ENCODE measurements around the gene CRYGC. TPM values are rescaled to one million over a fixed set of nuclear protein-coding genes. Genes with fewer than 3 reads are reported as not detected.
"Not testable (repeated sequence)": the region's sequence is repeated elsewhere in the genome, so short reads cannot be mapped to it uniquely, and the experiment has no call there.

The CRYGC gene
- total and polyA plus RNA-seq, 3 experiments from 2014 or later, result not detected

DNA sequence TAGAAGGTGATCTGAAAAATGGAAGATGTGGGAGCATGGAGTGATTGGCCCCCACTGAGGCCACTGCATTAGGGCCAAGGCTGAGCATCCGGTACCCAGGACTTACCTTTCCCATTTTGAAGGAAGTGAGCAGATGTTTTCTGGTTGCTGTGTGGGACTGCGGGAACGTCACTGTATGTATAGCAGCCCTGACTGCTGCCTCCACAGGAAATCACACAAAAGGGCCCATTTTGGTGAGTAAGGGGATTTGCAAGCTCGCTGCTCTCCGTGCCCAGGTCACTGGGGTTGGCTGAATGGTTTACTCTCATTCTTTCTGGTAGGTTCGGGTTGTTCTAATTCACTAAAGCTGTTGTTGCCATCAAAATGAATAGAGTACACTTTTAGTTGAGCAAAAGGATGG is 16.4 kb upstream of the CRYGC start, which contains the start of gene CRYGB:
TSS of gene CRYGB (minus strand) at position 153 of the 400 bp plus-strand sequence. CDS start at position 115, 38 bp downstream.
- H3K27ac ChIP-seq (ENCODE audit: low read depth, low read length), result no peak within 1 kb of the TSS
- no peak within 1 kb of the TSS for H3K4me3 ChIP-seq (ENCODE audit: low read length)
- CTCF ChIA-PET, result no interaction called here
- Mint-ChIP-seq H3K36me3 (no peaks in the 10 kb centered on the region), H3K27ac (no peak within 1 kb of the TSS), H3K4me1 (no peaks in the 10 kb centered on the region), H3K27me3 (peaks cover 5 to 7% of the 10 kb centered on the region in 2 donors), H3K4me3 (no peak within 1 kb of the TSS), H3K9me3 (peaks cover 0 to 8% (median 4%) of the 10 kb centered on the region in 5 donors)
- H3K9me3 ChIP-seq (ENCODE audit: low read length), result no peaks in the 10 kb centered on the region
- H3K4me1 ChIP-seq (ENCODE audit: insufficient read depth, low read length), result no peaks in the 10 kb centered on the region
- H3K27me3 ChIP-seq (ENCODE audit: insufficient read depth, low read length, poor library complexity, severe bottlenecking), result no peaks in the 10 kb centered on the region
- H3K36me3 ChIP-seq (ENCODE audit: insufficient read depth, low read length), result no peaks in the 10 kb centered on the region
- POLR2A ChIA-PET, result no interaction called here
- DNase-seq, result no peak

DNA sequence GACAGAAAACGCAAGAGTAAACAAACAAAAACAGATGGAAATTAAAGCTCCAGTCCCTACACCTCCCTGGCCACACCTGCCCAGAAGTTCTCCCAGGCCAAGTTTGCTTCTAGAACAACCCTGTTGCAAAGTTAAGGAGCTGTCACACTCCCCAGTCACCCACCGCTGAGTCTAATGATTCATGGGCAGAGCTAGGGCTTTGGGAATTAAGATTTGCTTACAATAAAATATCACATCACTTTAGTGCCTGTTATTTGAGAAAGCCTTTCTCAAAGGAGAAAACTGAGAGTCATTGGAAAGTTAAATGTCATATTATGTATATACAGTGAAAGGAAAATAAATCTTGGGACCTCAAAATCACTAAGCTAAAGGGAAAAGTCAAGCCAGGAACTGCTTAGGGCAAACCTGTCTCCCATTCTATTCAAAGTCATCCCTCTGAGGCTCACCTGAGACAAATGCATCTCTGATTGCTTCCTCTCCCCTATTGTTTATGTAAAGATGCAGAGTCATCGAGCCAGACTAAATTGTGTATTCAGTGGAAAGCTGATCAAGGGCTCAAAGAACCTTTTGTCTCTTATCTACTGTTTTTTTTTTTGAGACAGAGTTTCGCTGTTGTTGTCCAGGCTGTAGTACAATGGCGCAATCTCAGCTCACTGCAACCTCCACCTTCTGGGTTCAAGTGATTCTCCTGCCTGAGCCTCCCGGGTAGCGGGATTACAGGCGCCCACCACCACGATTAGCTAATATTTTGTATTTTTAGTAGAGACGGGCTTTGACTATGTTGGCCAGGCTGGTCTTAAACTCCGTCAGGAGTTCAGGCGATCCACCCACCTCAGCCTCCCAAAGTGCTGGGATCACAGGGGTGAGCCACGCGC is 13.5 kb upstream of the CRYGC start:
- no peaks in the 10 kb centered on the region for H3K9me3 ChIP-seq (ENCODE audit: low read length)
- POLR2A ChIA-PET, result no interaction called here
- CTCF ChIA-PET, result no interaction called here

DNA sequence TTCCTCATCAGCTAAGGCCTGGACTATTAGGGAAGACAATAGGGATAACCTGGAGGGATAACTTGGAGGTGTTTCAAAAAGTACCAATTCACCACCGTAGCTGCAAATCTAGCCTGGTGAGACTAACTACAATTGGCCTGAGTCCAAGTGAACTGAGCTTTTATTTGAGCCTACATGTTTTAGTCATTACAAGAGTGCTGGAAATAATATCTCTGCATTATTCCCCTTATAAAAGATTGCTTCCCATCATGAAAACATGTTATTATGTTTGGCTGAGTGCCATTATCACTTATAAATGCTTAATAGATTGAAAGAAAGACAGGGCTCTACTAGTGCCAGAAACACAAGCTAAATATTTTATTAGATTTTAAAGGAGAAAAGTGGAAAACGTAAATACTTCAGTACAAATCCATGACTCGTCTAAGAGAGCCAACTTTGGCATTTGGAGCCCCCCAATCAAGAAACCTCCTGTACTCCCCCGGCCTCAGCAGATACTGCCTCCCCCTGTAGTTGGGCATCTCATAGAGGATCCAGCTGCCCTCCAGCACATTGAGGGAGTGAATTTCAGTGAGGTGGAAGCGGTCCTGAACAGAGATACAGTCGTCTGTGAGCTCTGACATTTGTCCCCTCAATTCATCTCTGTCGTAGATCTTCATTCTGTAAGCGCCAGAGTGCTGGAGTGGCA is 12.8 kb upstream of the CRYGC start:
- no peaks in the 10 kb centered on the region for H3K4me1 ChIP-seq (ENCODE audit: insufficient read depth, low read length)
- no peak overlapping the region for H3K27ac ChIP-seq (ENCODE audit: low read depth, low read length)
- H3K36me3 Mint-ChIP-seq, result peaks cover 0 to 4% (median 0%) of the 10 kb centered on the region in 3 donors
- peaks cover 1 to 7% of the 10 kb centered on the region in 2 donors for H3K27me3 Mint-ChIP-seq
- no peak for DNase-seq
- H3K4me3 ChIP-seq (ENCODE audit: low read length), result no peak overlapping the region
- H3K9me3 ChIP-seq (ENCODE audit: low read length), result no peaks in the 10 kb centered on the region
- H3K9me3 Mint-ChIP-seq, result peaks cover 0 to 6% (median 0%) of the 10 kb centered on the region in 5 donors
- H3K27ac Mint-ChIP-seq, result no peak overlapping the region
- ChIA-PET POLR2A (no interaction called here), CTCF (no interaction called here)
- H3K36me3 ChIP-seq (ENCODE audit: insufficient read depth, low read length), result no peaks in the 10 kb centered on the region
- no peaks in the 10 kb centered on the region for H3K4me1 Mint-ChIP-seq
- H3K27me3 ChIP-seq (ENCODE audit: insufficient read depth, low read length, poor library complexity, severe bottlenecking), result no peaks in the 10 kb centered on the region
- H3K4me3 Mint-ChIP-seq, result no peak overlapping the region

More for the DNA sequence above, 13.5 kb upstream of the CRYGC start:
- peaks cover 0 to 1% (median 0%) of the 10 kb centered on the region in 3 donors for H3K36me3 Mint-ChIP-seq
- no peak for DNase-seq
- no peak overlapping the region for H3K4me3 Mint-ChIP-seq
- Histone ChIP-seq H3K36me3 (ENCODE audit: insufficient read depth, low read length) (no peaks in the 10 kb centered on the region), H3K4me1 (ENCODE audit: insufficient read depth, low read length) (no peaks in the 10 kb centered on the region), H3K27ac (ENCODE audit: low read depth, low read length) (no peak overlapping the region), H3K27me3 (ENCODE audit: insufficient read depth, low read length, poor library complexity, severe bottlenecking) (no peaks in the 10 kb centered on the region), H3K4me3 (ENCODE audit: low read length) (no peak overlapping the region)
- H3K9me3 Mint-ChIP-seq, result peaks cover 0 to 3% (median 0%) of the 10 kb centered on the region in 5 donors
- no peak overlapping the region for H3K27ac Mint-ChIP-seq
- no peaks in the 10 kb centered on the region for H3K4me1 Mint-ChIP-seq
- H3K27me3 Mint-ChIP-seq, result peaks cover 0 to 7% of the 10 kb centered on the region in 2 donors

DNA sequence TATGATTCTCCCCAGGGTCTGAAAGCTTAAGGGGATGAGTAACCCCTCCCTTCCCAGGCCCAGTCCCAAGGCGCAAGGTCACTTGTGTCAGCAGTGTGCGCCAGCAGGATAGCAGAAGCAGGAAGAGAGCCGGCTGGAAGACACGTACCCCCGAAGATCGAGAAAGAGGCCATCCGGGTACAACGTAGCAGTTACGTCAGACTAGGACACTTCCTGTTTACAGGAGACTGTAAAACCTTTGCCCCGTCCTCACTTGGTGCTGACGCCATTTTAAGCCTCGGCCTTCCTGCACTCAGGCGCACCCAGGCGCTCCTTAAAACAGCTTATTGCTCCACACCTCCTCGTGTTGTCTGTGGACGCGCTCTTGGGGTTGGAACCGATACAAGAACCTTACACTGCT is 9.8 kb upstream of the CRYGC start:
- Mint-ChIP-seq H3K27ac (no peak overlapping the region), H3K4me1 (peaks cover 6 to 11% (median 8%) of the 10 kb centered on the region in 3 donors), H3K36me3 (peaks cover 0 to 4% (median 0%) of the 10 kb centered on the region in 3 donors), H3K9me3 (peaks cover 0 to 6% (median 0%) of the 10 kb centered on the region in 5 donors), H3K4me3 (no peak overlapping the region), H3K27me3 (peaks cover 0 to 4% of the 10 kb centered on the region in 2 donors)
- DNase-seq, result no peak
- ChIA-PET POLR2A (no interaction called here), CTCF (no interaction called here)
- no peaks in the 10 kb centered on the region for H3K27me3 ChIP-seq (ENCODE audit: insufficient read depth, low read length, poor library complexity, severe bottlenecking)
- no peak overlapping the region for H3K4me3 ChIP-seq (ENCODE audit: low read length)
- no peaks in the 10 kb centered on the region for H3K9me3 ChIP-seq (ENCODE audit: low read length)
- H3K27ac ChIP-seq (ENCODE audit: low read depth, low read length), result no peak overlapping the region
- H3K4me1 ChIP-seq (ENCODE audit: insufficient read depth, low read length), result peaks cover 7% of the 10 kb centered on the region
- no peaks in the 10 kb centered on the region for H3K36me3 ChIP-seq (ENCODE audit: insufficient read depth, low read length)

DNA sequence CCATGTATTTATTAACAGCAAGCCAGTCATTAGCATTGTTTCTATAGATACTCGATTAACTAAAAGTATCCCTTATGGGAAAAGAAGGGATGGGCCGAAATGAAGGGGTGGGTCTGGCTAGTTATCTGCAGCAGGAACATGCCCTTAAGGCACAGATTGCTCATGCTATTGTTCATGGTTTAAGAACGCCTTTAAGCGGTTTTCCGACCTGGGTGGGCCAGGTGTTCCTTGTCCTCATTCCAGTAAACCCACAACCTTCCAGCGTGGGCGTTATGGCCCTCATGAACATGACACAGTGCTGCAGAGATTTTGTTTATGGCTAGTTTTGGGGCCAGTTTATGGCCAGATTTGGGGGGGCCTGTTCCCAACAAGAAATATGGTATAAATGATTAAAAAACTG is 8.7 kb upstream of the CRYGC start:
- H3K4me1 ChIP-seq (ENCODE audit: insufficient read depth, low read length); H3K4me3 Mint-ChIP-seq; CTCF ChIA-PET; DNase-seq; H3K27ac ChIP-seq (ENCODE audit: low read depth, low read length); H3K9me3 ChIP-seq (ENCODE audit: low read length); H3K9me3 Mint-ChIP-seq; POLR2A ChIA-PET; H3K36me3 Mint-ChIP-seq; H3K27me3 ChIP-seq (ENCODE audit: insufficient read depth, low read length, poor library complexity, severe bottlenecking); H3K27me3 Mint-ChIP-seq; H3K4me3 ChIP-seq (ENCODE audit: low read length); H3K27ac Mint-ChIP-seq; H3K36me3 ChIP-seq (ENCODE audit: insufficient read depth, low read length): not testable (repeated sequence)
- peaks cover 6 to 11% (median 8%) of the 10 kb centered on the region in 3 donors for H3K4me1 Mint-ChIP-seq

DNA sequence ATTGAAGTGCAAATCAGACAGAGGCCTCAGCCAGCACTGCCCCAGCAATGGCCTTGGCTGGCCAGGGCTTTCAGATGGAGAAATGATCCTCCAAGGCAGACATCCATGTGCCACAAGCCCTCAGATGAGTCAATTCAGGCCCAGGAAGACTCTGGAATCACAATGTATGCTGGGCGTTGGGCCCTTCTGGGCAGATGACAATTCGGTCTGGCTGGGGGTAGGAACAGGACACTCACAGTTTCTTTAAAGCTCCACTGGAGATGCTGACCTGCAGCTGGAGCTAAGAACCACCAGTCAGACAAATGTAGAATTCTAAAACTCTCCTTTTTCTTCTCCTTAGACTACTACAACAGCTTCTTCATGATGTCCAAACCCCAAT is 7.1 kb upstream of the CRYGC start:
- ChIA-PET CTCF (no interaction called here), POLR2A (no interaction called here)
- Histone ChIP-seq H3K9me3 (ENCODE audit: low read length) (no peaks in the 10 kb centered on the region), H3K36me3 (ENCODE audit: insufficient read depth, low read length) (no peaks in the 10 kb centered on the region), H3K4me1 (ENCODE audit: insufficient read depth, low read length) (peaks cover 7% of the 10 kb centered on the region), H3K27me3 (ENCODE audit: insufficient read depth, low read length, poor library complexity, severe bottlenecking) (no peaks in the 10 kb centered on the region), H3K27ac (ENCODE audit: low read depth, low read length) (no peak overlapping the region), H3K4me3 (ENCODE audit: low read length) (no peak overlapping the region)
- Mint-ChIP-seq H3K4me1 (peaks cover 6 to 11% (median 8%) of the 10 kb centered on the region in 3 donors), H3K4me3 (no peak overlapping the region), H3K36me3 (peaks cover 0 to 4% (median 0%) of the 10 kb centered on the region in 3 donors), H3K27me3 (peaks cover 4 to 6% of the 10 kb centered on the region in 2 donors), H3K9me3 (peaks cover 0 to 6% (median 0%) of the 10 kb centered on the region in 5 donors), H3K27ac (no peak overlapping the region)
- no peak for DNase-seq

DNA sequence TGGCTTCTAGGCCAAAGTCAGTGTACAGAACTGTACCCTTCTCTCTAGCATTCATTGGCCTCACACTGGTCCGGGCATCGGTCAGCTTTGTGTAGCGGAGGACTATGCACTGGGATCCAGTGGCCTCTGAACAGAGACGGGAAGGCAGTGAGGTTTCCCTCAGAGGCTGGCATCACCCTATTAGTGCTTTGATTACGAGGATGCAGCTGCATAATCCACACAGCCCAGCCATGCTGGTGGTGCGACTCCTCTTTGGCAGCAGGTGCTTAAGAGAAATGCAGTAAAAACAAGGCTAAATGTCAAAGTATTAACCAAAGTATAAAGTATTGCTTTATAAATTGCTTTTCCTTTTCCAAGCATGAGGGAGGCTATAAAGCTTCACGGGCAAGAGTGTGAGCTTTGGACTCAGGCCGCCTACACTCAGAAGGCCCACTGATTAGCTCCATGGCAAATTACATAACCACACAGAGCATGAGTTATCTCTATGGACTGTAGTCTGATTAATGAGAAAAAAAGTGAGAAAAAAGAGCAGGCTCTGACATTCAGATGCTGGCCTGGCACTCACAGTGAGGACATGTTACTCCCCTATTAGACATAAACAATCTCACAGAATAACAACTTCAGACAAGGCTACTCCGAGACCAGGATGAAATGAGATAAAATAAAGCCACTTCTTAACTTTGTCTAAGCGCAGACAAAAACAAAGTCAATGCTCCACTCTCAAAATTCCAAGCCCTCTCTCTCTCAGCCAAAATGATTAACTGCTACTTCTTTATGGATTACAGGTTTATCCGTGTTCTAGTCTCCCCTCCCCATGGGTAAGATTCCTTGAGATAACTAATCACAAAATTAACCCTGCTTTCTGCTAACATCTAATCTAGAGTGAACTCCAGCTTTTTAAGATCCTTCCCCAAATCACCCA is 6.4 kb upstream of the CRYGC start:
- no peaks in the 10 kb centered on the region for H3K36me3 ChIP-seq (ENCODE audit: insufficient read depth, low read length)
- H3K4me1 Mint-ChIP-seq, result peaks cover 6 to 11% (median 8%) of the 10 kb centered on the region in 3 donors
- ChIA-PET POLR2A (no interaction called here), CTCF (no interaction called here)
- H3K36me3 Mint-ChIP-seq, result peaks cover 0 to 4% (median 0%) of the 10 kb centered on the region in 3 donors
- H3K4me3 ChIP-seq (ENCODE audit: low read length), result no peak overlapping the region
- H3K4me3 Mint-ChIP-seq, result no peak overlapping the region
- peaks cover 0 to 6% (median 0%) of the 10 kb centered on the region in 5 donors for H3K9me3 Mint-ChIP-seq
- no peak overlapping the region for H3K27ac ChIP-seq (ENCODE audit: low read depth, low read length)
- no peaks in the 10 kb centered on the region for H3K9me3 ChIP-seq (ENCODE audit: low read length)
- DNase-seq, result no peak
- H3K27me3 ChIP-seq (ENCODE audit: insufficient read depth, low read length, poor library complexity, severe bottlenecking), result no peaks in the 10 kb centered on the region
- peaks cover 4 to 6% of the 10 kb centered on the region in 2 donors for H3K27me3 Mint-ChIP-seq
- no peak overlapping the region for H3K27ac Mint-ChIP-seq
- H3K4me1 ChIP-seq (ENCODE audit: insufficient read depth, low read length), result peaks cover 7% of the 10 kb centered on the region
